MM.1S (cell line): ENCODE measurements around the gene GNPDA2.

ENCODE experiments used
- CTCF ChIP-seq: fragments of 300-600 bp; sonication (generic); IDR thresholded peaks from 2 replicates; pipeline ENCODE4 v1.5.1; 2016; ENCODE audit warnings: antibody characterized with exemption, low read length, mixed read lengths
- EZH2phosphoT487 ChIP-seq: fragments of 300-600 bp; sonication (generic); IDR thresholded peaks from 2 replicates; pipeline ENCODE4 v1.6.1; 2018; ENCODE audit warnings: antibody characterized with exemption, low read length

- no peak for TF ChIP-seq CTCF
- TF ChIP-seq EZH2phosphoT487 = no peak
Observed at GRCh38 chr4:44722001-44722400, 4.4 kb downstream of the GNPDA2 start.
